GM12875 (cell line): ENCODE results near the gene ADCY9.

Experiments
- H3K4me3 ChIP-seq: one replicate; pipeline ENCODE4 v1.5.1; 2011; ENCODE audit warnings: low read depth, low read length, control low read depth
- TF ChIP-seq, protein P1 (sequence below): IDR thresholded peaks from 2 replicates; pipeline ENCODE4 v1.5.1; 2011; ENCODE audit warnings: low read depth, mild to moderate bottlenecking, control low read depth, inconsistent platforms, low read length, moderate library complexity, borderline replicate concordance; ENCODE audit not compliant: insufficient read depth

The ADCY9 gene

DNA sequence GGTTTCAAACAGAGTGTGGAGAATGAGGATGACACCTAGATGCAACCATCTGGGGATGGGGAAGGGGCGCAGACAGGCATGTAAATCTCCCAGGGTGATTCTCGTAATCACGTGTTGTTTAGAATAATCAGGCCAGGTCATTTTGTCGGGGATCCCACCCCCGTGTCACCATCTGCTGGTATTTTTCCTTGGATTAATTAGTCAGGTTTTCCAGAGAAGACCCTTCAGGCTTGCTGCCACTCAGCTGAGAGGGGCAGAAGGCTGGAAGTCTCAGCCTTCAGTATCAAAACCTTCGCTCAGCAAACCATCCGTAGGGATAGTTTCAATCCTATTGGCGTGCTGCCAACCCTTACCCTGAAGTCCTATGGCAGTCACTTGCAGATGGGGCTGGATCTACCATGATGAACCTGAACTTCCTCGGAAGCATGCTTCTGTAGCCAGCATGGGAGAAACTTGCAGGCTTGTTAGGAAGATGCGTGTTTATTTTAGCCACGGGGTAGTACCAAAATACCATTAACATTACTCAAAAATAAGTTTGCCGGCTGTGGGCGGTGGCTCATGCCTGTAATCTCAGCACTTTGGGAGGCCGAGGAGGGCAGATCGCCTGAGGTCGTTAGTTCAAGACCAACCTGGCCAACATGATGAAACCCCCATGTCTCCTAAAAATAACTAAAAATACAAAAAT lies 7.5 kb upstream of the ADCY9 start:
- TF ChIP-seq, protein P1, sequence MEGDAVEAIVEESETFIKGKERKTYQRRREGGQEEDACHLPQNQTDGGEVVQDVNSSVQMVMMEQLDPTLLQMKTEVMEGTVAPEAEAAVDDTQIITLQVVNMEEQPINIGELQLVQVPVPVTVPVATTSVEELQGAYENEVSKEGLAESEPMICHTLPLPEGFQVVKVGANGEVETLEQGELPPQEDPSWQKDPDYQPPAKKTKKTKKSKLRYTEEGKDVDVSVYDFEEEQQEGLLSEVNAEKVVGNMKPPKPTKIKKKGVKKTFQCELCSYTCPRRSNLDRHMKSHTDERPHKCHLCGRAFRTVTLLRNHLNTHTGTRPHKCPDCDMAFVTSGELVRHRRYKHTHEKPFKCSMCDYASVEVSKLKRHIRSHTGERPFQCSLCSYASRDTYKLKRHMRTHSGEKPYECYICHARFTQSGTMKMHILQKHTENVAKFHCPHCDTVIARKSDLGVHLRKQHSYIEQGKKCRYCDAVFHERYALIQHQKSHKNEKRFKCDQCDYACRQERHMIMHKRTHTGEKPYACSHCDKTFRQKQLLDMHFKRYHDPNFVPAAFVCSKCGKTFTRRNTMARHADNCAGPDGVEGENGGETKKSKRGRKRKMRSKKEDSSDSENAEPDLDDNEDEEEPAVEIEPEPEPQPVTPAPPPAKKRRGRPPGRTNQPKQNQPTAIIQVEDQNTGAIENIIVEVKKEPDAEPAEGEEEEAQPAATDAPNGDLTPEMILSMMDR: no peak
- H3K4me3 ChIP-seq: no peak overlapping the region

DNA sequence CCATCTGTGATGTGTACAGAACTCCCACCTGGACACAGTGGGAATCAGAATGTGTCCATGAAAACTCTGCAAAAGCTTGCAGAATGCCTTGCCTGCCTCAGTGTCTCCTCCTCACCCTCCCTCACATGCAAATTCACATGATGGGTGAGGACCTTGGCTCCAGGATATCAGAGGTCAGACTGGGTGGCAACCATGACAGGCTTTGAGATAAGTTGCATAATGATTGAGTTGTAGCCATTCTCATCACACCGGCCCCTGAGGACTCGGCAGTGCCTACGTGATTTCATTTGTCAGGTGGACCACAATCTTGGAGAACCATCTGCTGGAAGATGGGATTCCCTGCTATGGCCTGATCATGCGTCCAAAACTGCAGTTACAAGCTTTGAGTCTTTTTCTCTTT lies 3.9 kb upstream of the ADCY9 start:
- H3K4me3 ChIP-seq: no peak overlapping the region
- TF ChIP-seq, protein P1: no peak

DNA sequence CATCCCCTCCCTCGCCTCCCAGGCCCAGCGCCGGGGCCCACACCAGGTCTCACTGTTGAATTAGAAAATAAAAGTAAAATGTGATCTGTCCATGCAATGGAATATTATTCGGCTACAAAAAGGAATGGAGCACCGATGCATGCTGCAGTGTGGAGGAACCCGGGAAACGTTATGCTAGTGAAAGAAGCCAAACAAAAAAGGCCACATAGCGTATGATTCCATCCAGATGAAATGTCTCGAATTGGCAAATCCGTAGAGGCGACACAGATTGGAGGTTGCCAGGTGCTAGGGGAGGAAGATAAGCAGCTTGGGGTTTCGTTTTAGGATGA lies 972 bp upstream of the ADCY9 start:
- TF ChIP-seq, protein P1: no peak
- H3K4me3 ChIP-seq: no peak overlapping the region

DNA sequence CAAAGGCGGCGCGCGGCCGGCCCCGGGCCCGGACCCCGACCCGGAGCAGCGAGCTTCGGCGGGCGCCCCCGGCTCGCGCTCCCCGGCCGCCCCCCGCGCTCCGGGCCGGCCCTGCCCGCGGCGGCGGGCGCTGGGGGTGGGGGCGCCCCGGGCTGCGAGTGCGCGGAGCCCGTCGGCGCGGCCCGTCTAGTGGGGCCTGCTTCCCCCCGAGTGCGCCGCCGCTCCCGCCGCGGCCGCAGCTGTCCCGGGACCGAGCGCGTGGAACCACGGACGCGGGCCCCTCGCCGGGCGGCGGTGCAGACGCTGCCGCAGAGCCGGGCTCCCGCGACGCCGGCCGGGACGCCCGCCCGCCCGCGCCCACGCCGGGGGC lies 308 bp downstream of the ADCY9 start:
- H3K4me3 ChIP-seq: no peak overlapping the region
- TF ChIP-seq, protein P1: no peak

DNA sequence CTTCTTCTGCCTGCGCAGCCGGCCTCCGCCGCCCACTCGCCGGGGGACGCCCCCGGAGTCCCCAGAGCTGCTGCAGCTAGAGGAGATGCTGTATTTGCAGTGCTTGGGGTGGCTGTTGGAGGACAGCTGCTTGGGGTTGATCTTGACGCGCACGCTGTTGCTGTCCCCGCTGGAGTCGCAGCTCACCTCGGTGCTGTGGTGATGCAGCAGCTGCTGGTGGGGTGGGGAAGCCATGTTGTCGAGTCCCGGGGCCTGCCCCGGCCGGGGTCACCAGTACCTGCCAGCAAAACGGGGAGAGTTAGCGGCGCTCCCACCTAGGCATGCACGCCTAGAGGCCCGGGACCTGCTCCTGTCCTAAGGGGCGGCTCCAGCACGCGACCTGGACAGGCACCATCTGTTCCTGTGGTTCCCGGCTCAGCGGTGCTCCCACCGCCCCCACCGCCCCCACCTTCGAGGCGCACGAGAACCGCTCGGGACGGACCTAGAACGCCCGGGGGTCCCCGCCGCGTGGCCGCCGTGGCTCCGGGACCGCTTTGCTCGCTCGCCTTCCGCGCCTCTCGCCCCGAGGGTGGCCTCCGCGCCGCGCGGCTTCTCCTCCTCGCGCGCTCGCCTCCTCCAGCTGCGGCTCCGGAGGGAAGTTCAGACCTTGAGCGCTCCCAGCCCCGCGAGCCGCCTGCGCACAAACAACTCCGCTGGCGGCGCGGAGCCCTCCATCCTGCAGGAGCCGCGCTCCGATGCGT lies 863 bp downstream of the ADCY9 start:
- no peak overlapping the region for H3K4me3 ChIP-seq
- TF ChIP-seq, protein P1: no peak

DNA sequence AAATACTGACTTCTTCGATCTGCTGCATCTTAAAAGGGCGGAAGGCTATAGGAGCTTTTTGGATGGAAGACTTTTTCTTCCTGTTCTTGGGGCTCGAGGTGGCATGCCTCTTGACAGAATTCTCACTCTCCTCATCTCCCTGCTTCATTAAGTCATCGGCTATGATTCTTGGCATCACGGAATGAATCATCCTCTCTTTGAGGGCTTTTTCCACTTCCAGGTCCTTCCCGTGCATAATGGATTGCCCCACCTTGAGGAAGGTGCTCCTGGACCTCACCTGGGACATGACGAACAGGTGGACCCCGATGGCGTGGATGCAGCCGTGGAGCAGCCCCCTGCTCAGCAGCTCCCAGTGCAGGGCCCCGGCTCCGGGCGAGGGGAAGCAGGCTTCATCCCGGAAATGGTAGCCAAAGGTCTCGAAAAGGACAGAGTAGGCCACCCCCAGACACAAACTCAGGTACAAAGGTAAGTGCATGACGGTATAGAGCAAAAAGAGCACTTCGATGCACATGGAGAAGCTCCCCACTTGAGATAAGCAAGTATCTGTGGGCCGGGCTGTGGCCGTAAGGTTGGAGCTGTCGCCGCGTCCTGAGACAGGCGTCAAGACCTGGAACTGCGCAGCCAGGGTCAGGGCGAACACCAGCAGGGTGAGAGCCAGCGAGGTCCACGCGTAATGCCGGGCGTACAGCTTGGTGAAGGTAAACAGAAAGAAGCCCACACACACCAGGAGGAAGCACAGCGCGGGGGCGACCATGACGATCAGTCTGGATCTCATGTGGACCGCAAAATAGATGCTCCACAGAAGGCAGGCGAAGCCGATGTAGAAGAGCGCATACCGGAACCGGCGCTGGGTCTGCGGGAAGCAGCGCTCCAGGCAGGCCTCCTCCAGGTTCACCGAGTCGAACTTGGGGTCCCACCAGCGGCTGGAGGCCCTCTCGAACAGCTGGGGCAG lies 1.7 kb downstream of the ADCY9 start:
- H3K4me3 ChIP-seq: no peak overlapping the region

More for the DNA sequence above, 1.7 kb downstream of the ADCY9 start:
- TF ChIP-seq, protein P1: no peak
